ENCODE measurements around the gene CREB5. TPM values are rescaled to one million over a fixed set of nuclear protein-coding genes. Genes with fewer than 3 reads are reported as not detected.

CREB5 gene
- total RNA-seq, 1 experiment from 2014 or later: 19.2 TPM

DNA sequence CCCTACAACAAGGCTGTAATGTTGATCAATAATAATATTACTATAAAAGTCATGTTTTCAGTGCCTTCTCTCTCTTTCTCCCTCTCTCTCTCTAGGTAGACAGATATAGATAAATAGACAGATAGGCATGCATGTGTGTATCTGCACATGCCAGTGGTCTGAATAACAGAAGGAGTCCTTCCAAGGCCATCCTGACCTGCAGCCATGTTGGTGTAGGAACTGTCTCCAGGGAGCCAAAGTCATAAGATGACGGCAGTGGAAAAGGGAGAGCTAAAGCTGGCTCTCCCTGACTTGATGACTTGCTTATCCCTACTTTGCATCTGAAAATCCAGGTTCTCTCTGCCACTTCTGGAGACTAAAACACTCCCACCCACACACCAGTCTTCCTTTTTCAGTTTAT is 432.8 kb downstream of the CREB5 start:
- Mint-ChIP-seq H3K4me1 (ENCODE audit: low read depth, unreplicated experiment) (peaks cover 5% of the 10 kb centered on the region), H3K4me3 (ENCODE audit: low read depth, unreplicated experiment) (no peak overlapping the region), H3K36me3 (ENCODE audit: insufficient read depth, unreplicated experiment) (no peaks in the 10 kb centered on the region), H3K9me3 (ENCODE audit: low read depth, unreplicated experiment) (no peaks in the 10 kb centered on the region), H3K27me3 (ENCODE audit: unreplicated experiment) (peaks cover 22% of the 10 kb centered on the region), H3K27ac (ENCODE audit: unreplicated experiment) (no peak overlapping the region)
- DNase-seq: no peak
- BruUV-seq (replicated peaks): no TSS peak
- TF ChIP-seq, protein P1, sequence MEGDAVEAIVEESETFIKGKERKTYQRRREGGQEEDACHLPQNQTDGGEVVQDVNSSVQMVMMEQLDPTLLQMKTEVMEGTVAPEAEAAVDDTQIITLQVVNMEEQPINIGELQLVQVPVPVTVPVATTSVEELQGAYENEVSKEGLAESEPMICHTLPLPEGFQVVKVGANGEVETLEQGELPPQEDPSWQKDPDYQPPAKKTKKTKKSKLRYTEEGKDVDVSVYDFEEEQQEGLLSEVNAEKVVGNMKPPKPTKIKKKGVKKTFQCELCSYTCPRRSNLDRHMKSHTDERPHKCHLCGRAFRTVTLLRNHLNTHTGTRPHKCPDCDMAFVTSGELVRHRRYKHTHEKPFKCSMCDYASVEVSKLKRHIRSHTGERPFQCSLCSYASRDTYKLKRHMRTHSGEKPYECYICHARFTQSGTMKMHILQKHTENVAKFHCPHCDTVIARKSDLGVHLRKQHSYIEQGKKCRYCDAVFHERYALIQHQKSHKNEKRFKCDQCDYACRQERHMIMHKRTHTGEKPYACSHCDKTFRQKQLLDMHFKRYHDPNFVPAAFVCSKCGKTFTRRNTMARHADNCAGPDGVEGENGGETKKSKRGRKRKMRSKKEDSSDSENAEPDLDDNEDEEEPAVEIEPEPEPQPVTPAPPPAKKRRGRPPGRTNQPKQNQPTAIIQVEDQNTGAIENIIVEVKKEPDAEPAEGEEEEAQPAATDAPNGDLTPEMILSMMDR (IDR thresholded peaks at IDR 0.05; ENCODE audit: unreplicated experiment): no peak
- CTCF ChIA-PET: no interaction called here
- intact Hi-C loops (cut with micrococcal nuclease; ENCODE audit: unreplicated experiment): no loop called here

DNA sequence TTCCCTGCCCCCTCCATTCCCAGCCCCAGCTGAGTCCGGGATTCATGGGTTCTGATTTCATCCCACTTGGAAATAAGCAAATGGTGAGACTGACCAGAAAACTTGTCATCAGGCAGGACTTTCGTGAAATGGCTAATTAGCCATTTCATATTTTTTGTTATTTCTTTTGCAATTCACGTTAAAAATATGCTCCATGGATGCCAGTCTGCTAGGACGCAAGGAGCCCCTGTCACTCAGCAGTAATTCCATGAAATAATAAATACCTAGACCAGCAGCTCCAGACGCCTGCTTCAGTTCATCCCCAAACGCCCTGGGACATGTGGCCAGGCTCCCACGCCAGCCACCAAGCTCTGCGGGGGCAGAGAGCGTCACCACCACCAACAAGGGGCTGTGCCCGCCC is 434.9 kb downstream of the CREB5 start:
- H3K27ac Mint-ChIP-seq (ENCODE audit: unreplicated experiment): no peak overlapping the region
- H3K36me3 Mint-ChIP-seq (ENCODE audit: insufficient read depth, unreplicated experiment): no peaks in the 10 kb centered on the region
- intact Hi-C loops (cut with micrococcal nuclease; ENCODE audit: unreplicated experiment): no loop called here
- peaks cover 17% of the 10 kb centered on the region for H3K27me3 Mint-ChIP-seq (ENCODE audit: unreplicated experiment)
- CTCF ChIA-PET: no interaction called here
- H3K4me1 Mint-ChIP-seq (ENCODE audit: low read depth, unreplicated experiment): peaks cover 2% of the 10 kb centered on the region
- H3K9me3 Mint-ChIP-seq (ENCODE audit: low read depth, unreplicated experiment): no peaks in the 10 kb centered on the region
- no peak for DNase-seq
- no peak overlapping the region for H3K4me3 Mint-ChIP-seq (ENCODE audit: low read depth, unreplicated experiment)
- TF ChIP-seq, protein P1 (IDR thresholded peaks at IDR 0.05; ENCODE audit: unreplicated experiment): no peak
- BruUV-seq (replicated peaks): no TSS peak

DNA sequence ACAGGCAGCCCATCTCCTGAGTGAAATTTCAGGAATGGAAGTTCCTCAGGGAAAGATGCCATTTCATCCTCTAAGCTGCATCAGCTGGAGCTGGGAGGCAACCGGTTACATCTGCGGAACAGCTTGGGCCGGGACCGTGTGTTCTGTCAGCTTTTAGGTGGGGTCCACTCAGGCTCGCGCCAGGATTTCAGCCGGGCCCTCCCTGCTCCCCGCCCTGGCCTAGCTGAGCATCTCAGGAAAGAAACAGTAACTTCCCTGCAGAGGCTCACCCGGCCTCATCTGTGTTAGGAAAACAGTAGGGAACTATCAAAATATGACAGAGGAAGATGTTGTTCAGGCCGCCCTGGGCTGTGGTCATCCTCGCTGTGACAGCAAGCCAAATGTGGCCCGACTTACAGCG is 435.4 kb downstream of the CREB5 start:
- CTCF ChIA-PET: no interaction called here
- Mint-ChIP-seq H3K4me3 (ENCODE audit: low read depth, unreplicated experiment) (no peak overlapping the region), H3K27me3 (ENCODE audit: unreplicated experiment) (peaks cover 12% of the 10 kb centered on the region), H3K4me1 (ENCODE audit: low read depth, unreplicated experiment) (no peaks in the 10 kb centered on the region), H3K36me3 (ENCODE audit: insufficient read depth, unreplicated experiment) (no peaks in the 10 kb centered on the region), H3K9me3 (ENCODE audit: low read depth, unreplicated experiment) (no peaks in the 10 kb centered on the region), H3K27ac (ENCODE audit: unreplicated experiment) (no peak overlapping the region)
- DNase-seq: no peak
- TF ChIP-seq, protein P1 (IDR thresholded peaks at IDR 0.05; ENCODE audit: unreplicated experiment): no peak
- intact Hi-C loops (cut with micrococcal nuclease; ENCODE audit: unreplicated experiment): no loop called here
- BruUV-seq (replicated peaks): no TSS peak

DNA sequence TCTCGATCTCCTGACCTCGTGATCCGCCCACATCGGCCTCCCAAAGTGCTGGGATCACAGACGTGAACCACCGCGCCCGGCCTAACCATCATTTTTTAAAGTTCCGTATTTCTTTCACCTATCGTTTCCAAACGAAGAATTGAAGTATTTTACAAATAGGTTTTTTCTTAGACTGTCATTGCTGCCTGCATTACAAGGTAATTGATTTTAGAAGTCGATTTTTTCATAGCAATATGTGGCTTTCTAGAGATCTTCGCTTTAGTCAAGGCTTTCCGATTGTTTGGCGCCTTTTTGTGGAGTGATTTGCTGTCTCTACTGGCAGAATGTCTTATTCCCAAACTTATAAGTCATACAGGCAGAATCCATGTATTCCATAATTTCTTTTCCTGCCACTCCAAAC is 436.6 kb downstream of the CREB5 start:
- no peak overlapping the region for H3K27ac Mint-ChIP-seq (ENCODE audit: unreplicated experiment)
- H3K9me3 Mint-ChIP-seq (ENCODE audit: low read depth, unreplicated experiment): no peaks in the 10 kb centered on the region
- H3K4me1 Mint-ChIP-seq (ENCODE audit: low read depth, unreplicated experiment): no peaks in the 10 kb centered on the region
- peaks cover 6% of the 10 kb centered on the region for H3K36me3 Mint-ChIP-seq (ENCODE audit: insufficient read depth, unreplicated experiment)
- H3K4me3 Mint-ChIP-seq (ENCODE audit: low read depth, unreplicated experiment): no peak overlapping the region
- CTCF ChIA-PET: no interaction called here
- H3K27me3 Mint-ChIP-seq (ENCODE audit: unreplicated experiment): peaks cover under 1% of the 10 kb centered on the region
- BruUV-seq (replicated peaks): no TSS peak
- no peak for DNase-seq
- TF ChIP-seq, protein P1 (IDR thresholded peaks at IDR 0.05; ENCODE audit: unreplicated experiment): no peak
- intact Hi-C loops (cut with micrococcal nuclease; ENCODE audit: unreplicated experiment): no loop called here

All from Calu3 (cell line).